GM18858 (cell line): ENCODE measurements around the gene CCNC.
A peak's percentile ranks its signal among the peaks of the same experiment; 100 is the strongest.
"Not testable (repeated sequence)": the region's sequence is repeated elsewhere in the genome, so short reads cannot be mapped to it uniquely, and the experiment has no call there.

ENCODE experiments used
- ATAC-seq: cut with Tn5 transposase; IDR thresholded peaks from one replicate; pipeline ENCODE4 v1.9.1; 2021; ENCODE audit not compliant: unreplicated experiment

CCNC gene

GRCh38 chr6:99603421-99604165 lies 35.1 kb upstream of the CCNC start:
- ATAC-seq = peak; percentile 39

GRCh38 chr6:99602520-99603420 lies 34.3 kb upstream of the CCNC start:
- ATAC-seq = no peak

- not testable (repeated sequence) for ATAC-seq
Observed at GRCh38 chr6:99594696-99595095, 26.2 kb upstream of the CCNC start.

GRCh38 chr6:99592900-99593299 lies 24.4 kb upstream of the CCNC start:
- no peak for ATAC-seq

GRCh38 chr6:99591673-99592364 lies 23.4 kb upstream of the CCNC start:
- ATAC-seq = no peak

- ATAC-seq = no peak
Observed at GRCh38 chr6:99590728-99591672, 22.5 kb upstream of the CCNC start.

- ATAC-seq = no peak
Observed at GRCh38 chr6:99589907-99590493, 21.5 kb upstream of the CCNC start.

GRCh38 chr6:99589290-99589672 lies 20.8 kb upstream of the CCNC start:
- peak; percentile 5 for ATAC-seq

- peak; percentile 96 for ATAC-seq
Observed at GRCh38 chr6:99588618-99589289, 20.3 kb upstream of the CCNC start.

- ATAC-seq = no peak
Observed at GRCh38 chr6:99587792-99588191, 19.3 kb upstream of the CCNC start.

GRCh38 chr6:99579781-99580180 lies 11.3 kb upstream of the CCNC start:
- no peak for ATAC-seq

- no peak for ATAC-seq
Observed at GRCh38 chr6:99575544-99576227, 7.2 kb upstream of the CCNC start.

GRCh38 chr6:99573980-99574617 lies 5.6 kb upstream of the CCNC start:
- no peak for ATAC-seq

GRCh38 chr6:99563056-99563723 lies 5.3 kb downstream of the CCNC start:
- ATAC-seq = no peak

- ATAC-seq = no peak
Observed at GRCh38 chr6:99560668-99561067, 7.8 kb downstream of the CCNC start.

GRCh38 chr6:99559057-99559456 lies 9.4 kb downstream of the CCNC start:
- ATAC-seq = no peak

- no peak for ATAC-seq
Observed at GRCh38 chr6:99553888-99554287, 14.6 kb downstream of the CCNC start.
